ENCODE results near the gene NAALADL1.

Gene NAALADL1

DNA sequence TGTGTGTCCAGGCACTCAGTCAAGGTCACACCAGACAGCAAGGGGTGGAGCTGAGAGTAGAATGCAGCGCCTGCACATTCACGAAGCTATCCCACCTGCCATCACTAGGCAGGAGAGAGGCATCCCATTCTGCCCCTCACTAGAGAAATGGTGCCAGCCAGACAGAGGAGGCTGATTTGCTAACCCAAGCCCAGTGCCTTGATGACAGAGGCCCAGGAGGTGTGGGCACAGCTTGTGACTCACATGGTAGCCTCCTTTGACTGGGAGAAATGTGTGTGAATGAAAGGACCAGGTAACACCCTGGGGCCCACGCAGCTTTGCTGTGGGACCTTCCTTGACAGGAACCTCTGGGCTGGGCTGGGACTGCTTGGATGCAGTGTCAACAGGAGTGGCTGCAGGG is 5.2 kb upstream of the NAALADL1 start:
- Histone ChIP-seq H3K4me1 (ENCODE audit: control insufficient read depth, insufficient read depth, low read length, poor library complexity, severe bottlenecking) (no peaks in the 10 kb centered on the region), H3K36me3 (ENCODE audit: control insufficient read depth, insufficient read depth, low read length) (no peaks in the 10 kb centered on the region), H3K9me3 (ENCODE audit: control insufficient read depth, low read length) (no peaks in the 10 kb centered on the region), H3K27ac (ENCODE audit: low read depth, low read length, severe bottlenecking) (no peak overlapping the region), H3K4me3 (ENCODE audit: extremely low read depth, insufficient read depth, low read length, poor library complexity, severe bottlenecking) (no peak overlapping the region)
- WGBS, 2 experiments (ENCODE audit: insufficient coverage in 2 of 2), result 76 to 81% methylated on average over 2 to 3 of the region's 3 CpGs

DNA sequence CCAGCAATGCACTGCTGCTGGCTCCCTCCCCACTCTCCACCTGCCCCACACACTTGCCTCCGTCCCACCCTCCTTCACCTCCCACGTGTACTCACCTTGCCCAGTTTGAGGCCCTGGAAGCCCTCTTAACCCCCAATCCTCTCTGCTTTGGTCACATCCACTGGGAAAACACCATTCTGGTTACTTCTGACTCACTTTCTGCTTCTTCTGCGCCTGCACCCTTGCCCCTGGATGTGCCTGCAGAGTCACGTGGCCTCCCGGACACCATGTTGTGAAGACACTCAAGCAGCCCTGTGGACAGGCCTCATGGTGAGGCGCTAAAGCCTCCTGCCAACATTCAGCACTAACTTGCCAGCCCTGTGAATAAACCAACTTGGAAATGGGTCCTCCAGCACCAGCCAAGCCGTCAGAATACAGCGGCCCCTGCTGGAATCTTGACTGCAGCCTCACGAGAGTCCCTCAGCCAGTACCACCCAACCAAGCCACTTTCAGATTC is 2.6 kb upstream of the NAALADL1 start:
- Histone ChIP-seq H3K4me1 (ENCODE audit: control insufficient read depth, insufficient read depth, low read length, poor library complexity, severe bottlenecking) (no peaks in the 10 kb centered on the region), H3K27ac (ENCODE audit: low read depth, low read length, severe bottlenecking) (no peak overlapping the region), H3K36me3 (ENCODE audit: control insufficient read depth, insufficient read depth, low read length) (no peaks in the 10 kb centered on the region), H3K9me3 (ENCODE audit: control insufficient read depth, low read length) (no peaks in the 10 kb centered on the region), H3K4me3 (ENCODE audit: extremely low read depth, insufficient read depth, low read length, poor library complexity, severe bottlenecking) (no peak overlapping the region)
- 57 to 69% methylated on average over 7 to 8 of the region's 9 CpGs for WGBS, 2 experiments (ENCODE audit: insufficient coverage in 2 of 2)

DNA sequence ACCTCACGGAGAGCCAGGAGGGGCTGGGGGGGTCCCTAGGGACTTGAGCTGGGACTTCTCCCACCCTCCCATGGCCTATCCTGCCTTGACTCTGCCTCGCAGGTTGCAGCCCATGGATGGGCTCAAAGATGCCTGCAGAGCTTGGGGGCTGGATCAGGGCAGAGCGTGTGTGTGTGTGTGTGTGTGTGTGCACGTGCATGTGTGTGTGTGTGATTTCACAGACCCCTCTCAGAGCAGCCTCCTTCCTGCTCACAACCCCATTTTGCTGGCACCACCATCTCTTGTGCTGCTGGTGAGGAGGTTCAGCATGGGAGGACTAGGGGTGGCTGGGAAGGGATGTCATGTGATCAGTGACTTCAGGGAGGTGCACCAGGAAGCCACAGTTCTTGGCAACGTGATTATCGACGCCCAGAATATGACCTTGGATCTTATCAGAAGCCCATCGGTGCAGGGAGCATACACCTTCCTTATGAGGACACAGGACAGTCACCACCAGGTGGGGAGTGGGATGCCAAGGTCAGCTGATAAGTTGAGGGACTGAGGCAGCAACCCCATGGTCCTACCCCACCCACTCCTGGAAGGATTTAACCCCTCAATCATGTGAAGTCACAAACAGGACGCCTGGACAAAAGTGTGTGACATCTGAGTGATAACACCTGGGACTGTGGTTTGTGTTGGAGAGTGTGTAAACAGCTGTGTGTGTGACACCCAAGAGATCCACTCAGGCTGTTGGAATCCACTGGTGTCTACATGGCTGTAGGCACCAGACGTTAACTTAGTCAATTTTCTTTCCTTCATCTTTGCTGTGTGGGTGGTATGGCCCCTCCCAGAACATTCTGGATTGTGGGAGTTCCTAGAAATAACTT is 1.8 kb upstream of the NAALADL1 start:
- Histone ChIP-seq H3K36me3 (ENCODE audit: control insufficient read depth, insufficient read depth, low read length) (no peaks in the 10 kb centered on the region), H3K9me3 (ENCODE audit: control insufficient read depth, low read length) (no peaks in the 10 kb centered on the region), H3K27ac (ENCODE audit: low read depth, low read length, severe bottlenecking) (no peak overlapping the region), H3K4me3 (ENCODE audit: extremely low read depth, insufficient read depth, low read length, poor library complexity, severe bottlenecking) (no peak overlapping the region), H3K4me1 (ENCODE audit: control insufficient read depth, insufficient read depth, low read length, poor library complexity, severe bottlenecking) (no peaks in the 10 kb centered on the region)
- 83 to 90% methylated on average over 6 to 7 of the region's 10 CpGs for WGBS, 2 experiments (ENCODE audit: insufficient coverage in 2 of 2)

DNA sequence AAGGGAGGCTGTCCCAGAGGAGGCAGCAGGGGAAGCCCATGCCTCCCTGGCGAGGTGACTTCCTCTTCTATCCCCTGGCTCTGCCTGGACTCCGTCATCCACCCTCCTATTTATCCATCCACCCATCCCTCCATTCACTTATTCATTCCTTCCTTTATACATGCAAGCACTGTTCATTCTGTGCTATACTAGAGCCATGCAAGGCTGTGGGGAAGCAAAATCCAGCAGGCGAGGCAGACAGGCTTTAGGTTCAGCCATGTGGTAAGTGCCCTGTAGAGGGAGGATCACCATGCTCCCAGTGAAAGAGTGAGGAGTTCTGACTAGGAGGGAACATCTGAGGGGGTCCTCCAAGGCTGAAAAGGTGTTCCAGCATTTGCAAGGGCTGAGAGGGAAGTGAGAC is 1.2 kb upstream of the NAALADL1 start:
- 82% methylated on average over 3 of the region's 3 CpGs; no CpG with 5 or more reads in 1 of the 2 experiments for WGBS, 2 experiments (ENCODE audit: insufficient coverage in 2 of 2)
- Histone ChIP-seq H3K36me3 (ENCODE audit: control insufficient read depth, insufficient read depth, low read length) (no peaks in the 10 kb centered on the region), H3K4me1 (ENCODE audit: control insufficient read depth, insufficient read depth, low read length, poor library complexity, severe bottlenecking) (no peaks in the 10 kb centered on the region), H3K4me3 (ENCODE audit: extremely low read depth, insufficient read depth, low read length, poor library complexity, severe bottlenecking) (no peak overlapping the region), H3K9me3 (ENCODE audit: control insufficient read depth, low read length) (no peaks in the 10 kb centered on the region), H3K27ac (ENCODE audit: low read depth, low read length, severe bottlenecking) (no peak overlapping the region)

DNA sequence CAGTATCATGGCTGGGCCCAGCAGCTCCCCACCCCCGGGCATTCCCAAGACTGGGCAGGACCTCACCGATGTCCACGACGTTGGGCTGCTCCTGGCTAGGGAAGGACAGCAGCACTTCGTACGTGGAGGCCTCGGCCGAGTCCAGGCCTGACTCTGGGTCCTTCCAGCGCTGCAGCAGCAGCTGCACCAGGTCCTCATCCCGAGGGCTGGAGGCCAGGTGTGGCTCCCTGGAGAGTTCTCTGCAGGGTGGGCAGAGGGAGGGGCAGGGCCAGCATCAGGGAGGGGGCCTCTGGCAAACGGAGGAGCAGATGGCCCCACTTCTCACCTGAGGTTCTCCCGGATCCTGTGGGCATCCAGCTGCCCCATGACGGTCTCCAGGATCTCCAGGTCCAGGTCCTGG is 341 bp downstream of the NAALADL1 start:
- no peak overlapping the region for H3K27ac ChIP-seq (ENCODE audit: low read depth, low read length, severe bottlenecking)
- 86 to 91% methylated on average over 9 to 13 of the region's 13 CpGs for WGBS, 2 experiments (ENCODE audit: insufficient coverage in 2 of 2)

DNA sequence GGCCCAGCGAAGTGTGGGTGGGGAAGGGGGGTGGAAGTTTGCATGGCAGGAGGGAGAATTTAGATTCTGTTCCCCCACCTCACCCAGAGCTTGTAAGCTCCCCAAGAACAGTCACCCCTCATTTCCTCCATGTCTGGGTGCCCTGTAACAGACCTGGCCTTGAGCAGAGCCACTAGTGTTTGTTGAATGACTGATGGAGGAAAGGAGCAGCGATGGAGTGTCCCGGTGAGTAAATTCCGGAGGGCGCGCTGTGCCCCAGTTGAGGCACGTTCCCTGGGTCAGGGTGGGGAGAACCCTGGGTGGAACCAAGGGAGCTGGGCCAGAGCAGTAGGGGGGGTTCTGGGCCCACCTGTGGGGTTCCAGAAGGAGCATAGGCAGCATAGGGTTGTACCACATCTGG is 827 bp downstream of the NAALADL1 start:
- Histone ChIP-seq H3K9me3 (ENCODE audit: control insufficient read depth, low read length) (no peaks in the 10 kb centered on the region), H3K36me3 (ENCODE audit: control insufficient read depth, insufficient read depth, low read length) (no peaks in the 10 kb centered on the region), H3K4me1 (ENCODE audit: control insufficient read depth, insufficient read depth, low read length, poor library complexity, severe bottlenecking) (no peaks in the 10 kb centered on the region), H3K27ac (ENCODE audit: low read depth, low read length, severe bottlenecking) (no peak overlapping the region), H3K4me3 (ENCODE audit: extremely low read depth, insufficient read depth, low read length, poor library complexity, severe bottlenecking) (no peak overlapping the region)
- WGBS, 2 experiments (ENCODE audit: insufficient coverage in 2 of 2), result 89% methylated on average over 3 of the region's 7 CpGs; no CpG with 5 or more reads in 1 of the 2 experiments

More for the DNA sequence above, 341 bp downstream of the NAALADL1 start:
- Histone ChIP-seq H3K9me3 (ENCODE audit: control insufficient read depth, low read length) (no peaks in the 10 kb centered on the region), H3K4me3 (ENCODE audit: extremely low read depth, insufficient read depth, low read length, poor library complexity, severe bottlenecking) (no peak overlapping the region), H3K4me1 (ENCODE audit: control insufficient read depth, insufficient read depth, low read length, poor library complexity, severe bottlenecking) (no peaks in the 10 kb centered on the region), H3K36me3 (ENCODE audit: control insufficient read depth, insufficient read depth, low read length) (no peaks in the 10 kb centered on the region)

DNA sequence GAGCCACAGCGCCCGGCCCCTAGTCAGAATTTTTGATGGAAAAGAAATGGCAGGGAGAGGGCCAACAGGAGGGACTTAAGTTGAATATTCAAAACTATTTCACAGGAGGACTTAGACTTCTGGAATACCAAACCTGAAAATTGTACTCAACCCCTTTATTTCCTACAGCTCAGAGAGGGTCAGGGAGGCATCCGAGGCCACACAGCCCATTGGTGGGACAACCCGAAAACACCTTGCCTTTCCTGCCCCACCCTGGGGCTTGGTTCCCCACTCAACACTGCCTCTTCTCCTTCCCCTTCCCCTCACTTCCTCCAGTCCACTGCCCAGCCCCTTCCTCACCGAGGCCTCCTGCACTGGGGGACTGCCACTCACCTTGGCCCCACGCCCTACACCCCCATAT is 1.4 kb downstream of the NAALADL1 start:
- no peak overlapping the region for H3K27ac ChIP-seq (ENCODE audit: low read depth, low read length, severe bottlenecking)
- no peak overlapping the region for H3K4me3 ChIP-seq (ENCODE audit: extremely low read depth, insufficient read depth, low read length, poor library complexity, severe bottlenecking)
- H3K36me3 ChIP-seq (ENCODE audit: control insufficient read depth, insufficient read depth, low read length), result no peaks in the 10 kb centered on the region
- H3K9me3 ChIP-seq (ENCODE audit: control insufficient read depth, low read length), result no peaks in the 10 kb centered on the region
- 80 to 96% methylated on average over 3 to 4 of the region's 6 CpGs for WGBS, 2 experiments (ENCODE audit: insufficient coverage in 2 of 2)
- no peaks in the 10 kb centered on the region for H3K4me1 ChIP-seq (ENCODE audit: control insufficient read depth, insufficient read depth, low read length, poor library complexity, severe bottlenecking)

DNA sequence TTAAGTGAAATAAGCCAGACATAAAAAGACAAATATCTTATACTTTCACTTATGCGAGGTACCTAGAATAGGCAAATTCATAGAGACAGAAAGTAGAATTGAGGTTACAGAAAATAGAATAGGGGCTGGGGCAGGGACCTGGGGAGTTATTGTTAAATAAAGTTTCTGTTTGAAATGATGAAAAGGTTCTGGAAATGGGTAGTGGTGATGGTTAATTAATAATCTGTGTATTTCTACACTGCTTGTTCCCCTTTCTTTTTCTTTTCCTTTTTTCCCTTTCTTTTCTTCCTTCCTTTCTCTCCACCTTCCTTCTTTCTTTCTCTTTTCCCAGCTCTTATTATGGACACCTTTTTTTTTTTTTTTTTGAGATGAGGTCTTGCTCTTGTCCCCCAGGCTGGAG is 2.8 kb downstream of the NAALADL1 start:
- H3K36me3 ChIP-seq (ENCODE audit: control insufficient read depth, insufficient read depth, low read length), result no peaks in the 10 kb centered on the region
- no peaks in the 10 kb centered on the region for H3K9me3 ChIP-seq (ENCODE audit: control insufficient read depth, low read length)
- peaks cover 4% of the 10 kb centered on the region for H3K4me1 ChIP-seq (ENCODE audit: control insufficient read depth, insufficient read depth, low read length, poor library complexity, severe bottlenecking)
- WGBS, 2 experiments (ENCODE audit: insufficient coverage in 2 of 2), result no CpG with 5 or more reads among the region's 1 CpG
- no peak overlapping the region for H3K4me3 ChIP-seq (ENCODE audit: extremely low read depth, insufficient read depth, low read length, poor library complexity, severe bottlenecking)
- H3K27ac ChIP-seq (ENCODE audit: low read depth, low read length, severe bottlenecking), result no peak overlapping the region

DNA sequence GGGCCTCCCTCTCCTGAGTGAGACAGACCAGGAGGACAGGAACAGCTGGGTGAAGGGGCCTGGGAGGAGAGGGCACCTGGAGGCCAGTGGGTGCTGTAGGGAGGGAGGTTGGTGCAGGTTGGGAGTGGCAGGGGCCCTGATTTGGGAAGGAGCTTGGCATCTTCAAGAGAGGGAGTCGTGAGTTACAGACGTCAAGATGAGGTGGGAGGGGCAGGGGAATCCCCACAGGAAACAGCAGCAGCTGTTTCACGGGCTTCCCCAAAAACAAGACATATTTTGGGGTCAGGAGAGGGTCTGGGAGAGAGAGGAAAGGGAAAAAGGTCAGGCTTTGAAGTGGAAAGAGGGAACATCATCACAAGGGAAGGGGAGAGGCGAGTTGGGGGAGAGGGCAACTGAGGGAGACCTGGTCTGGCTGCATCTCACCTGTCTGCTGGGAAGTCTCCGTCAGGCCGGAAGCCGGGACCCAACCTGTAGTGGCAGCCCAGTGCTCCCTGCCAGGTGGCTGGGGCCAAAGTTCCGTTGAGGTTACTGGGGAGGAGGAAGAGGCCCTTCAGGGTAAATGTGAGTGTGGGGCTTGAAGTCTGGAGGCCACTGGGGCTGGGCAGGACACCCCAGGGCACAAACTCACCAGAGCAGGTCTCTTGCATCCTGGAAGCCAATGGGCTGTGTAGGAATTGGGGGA is 4.4 kb downstream of the NAALADL1 start:
- H3K27ac ChIP-seq (ENCODE audit: low read depth, low read length, severe bottlenecking), result no peak overlapping the region
- WGBS, 2 experiments (ENCODE audit: insufficient coverage in 2 of 2), result 83 to 91% methylated on average over 5 to 6 of the region's 8 CpGs
- H3K9me3 ChIP-seq (ENCODE audit: control insufficient read depth, low read length), result no peaks in the 10 kb centered on the region
- peaks cover 4% of the 10 kb centered on the region for H3K4me1 ChIP-seq (ENCODE audit: control insufficient read depth, insufficient read depth, low read length, poor library complexity, severe bottlenecking)
- H3K36me3 ChIP-seq (ENCODE audit: control insufficient read depth, insufficient read depth, low read length), result no peaks in the 10 kb centered on the region
- no peak overlapping the region for H3K4me3 ChIP-seq (ENCODE audit: extremely low read depth, insufficient read depth, low read length, poor library complexity, severe bottlenecking)

DNA sequence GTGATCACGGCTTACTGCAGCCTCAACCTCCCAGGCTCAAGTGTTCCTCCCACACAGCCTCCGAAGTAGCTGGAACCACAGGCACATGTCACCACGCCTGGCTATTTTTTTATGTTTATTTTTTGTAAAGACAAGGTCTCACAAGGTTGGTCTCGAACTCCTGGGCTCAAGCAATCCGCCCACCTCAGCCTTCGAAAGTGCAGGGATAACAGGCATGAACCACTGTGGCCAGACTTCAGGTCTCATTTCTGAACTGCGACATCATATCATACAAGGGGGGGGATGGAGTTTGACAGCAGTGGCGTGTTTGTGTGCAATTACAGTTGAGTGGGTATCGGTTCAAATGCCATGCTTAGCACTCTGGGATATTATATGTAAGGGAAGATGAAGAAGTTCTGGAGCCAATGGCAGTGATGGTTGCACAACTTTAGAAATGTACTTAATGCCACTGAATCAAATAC is 6.9 kb downstream of the NAALADL1 start:
- no peak overlapping the region for H3K4me3 ChIP-seq (ENCODE audit: extremely low read depth, insufficient read depth, low read length, poor library complexity, severe bottlenecking)
- peaks cover 4% of the 10 kb centered on the region for H3K4me1 ChIP-seq (ENCODE audit: control insufficient read depth, insufficient read depth, low read length, poor library complexity, severe bottlenecking)
- WGBS, 2 experiments (ENCODE audit: insufficient coverage in 2 of 2), result 92 to 94% methylated on average over 7 of the region's 9 CpGs
- no peak overlapping the region for H3K27ac ChIP-seq (ENCODE audit: low read depth, low read length, severe bottlenecking)
- H3K36me3 ChIP-seq (ENCODE audit: control insufficient read depth, insufficient read depth, low read length), result no peaks in the 10 kb centered on the region
- no peaks in the 10 kb centered on the region for H3K9me3 ChIP-seq (ENCODE audit: control insufficient read depth, low read length)

Data from mesodermal cell (in vitro differentiated cells).